ENCODE results near the gene AATK.

DNA sequence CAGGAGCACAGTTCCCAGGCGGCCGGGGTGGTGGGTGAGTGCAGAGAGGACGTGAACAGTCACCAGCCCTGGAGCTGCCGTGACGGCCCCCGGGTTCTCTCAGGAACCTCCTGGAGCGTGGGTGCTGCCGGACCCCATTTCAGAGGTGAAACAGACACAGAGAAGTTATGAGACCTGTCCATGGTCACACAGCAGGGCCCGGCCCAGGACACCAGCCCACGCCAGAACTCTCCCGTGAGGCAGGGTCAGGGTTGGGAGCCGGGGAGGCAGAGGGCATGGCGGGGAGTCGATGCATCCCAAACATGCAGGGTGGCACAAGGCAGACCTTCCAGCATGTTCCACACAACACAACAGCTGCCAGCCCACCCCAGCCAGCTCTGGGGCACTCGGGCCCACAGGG, 4.5 kb downstream of the AATK start:
- no peak for TF ChIP-seq ZNF274 (IDR thresholded peaks at IDR 0.05; ENCODE audit: low read depth, low read length)
- TF ChIP-seq SUZ12 (IDR thresholded peaks at IDR 0.05; ENCODE audit: extremely low read depth, insufficient read depth, insufficient read length), result no peak
- no peak for TF ChIP-seq YY1 (IDR thresholded peaks at IDR 0.05; ENCODE audit: insufficient read depth, insufficient read length)

Measured in NT2/D1 (cell line).